ENCODE results near the gene SLC27A3. TPM values are rescaled to one million over a fixed set of nuclear protein-coding genes. Genes with fewer than 3 reads are reported as not detected.

Gene SLC27A3
- total and polyA plus RNA-seq, 9 of the 15 experiments (the other 6 are each of a cell fraction or from before 2014, with no cell fraction given), result 0.57 to 5.2 (median 2.8) TPM

DNA sequence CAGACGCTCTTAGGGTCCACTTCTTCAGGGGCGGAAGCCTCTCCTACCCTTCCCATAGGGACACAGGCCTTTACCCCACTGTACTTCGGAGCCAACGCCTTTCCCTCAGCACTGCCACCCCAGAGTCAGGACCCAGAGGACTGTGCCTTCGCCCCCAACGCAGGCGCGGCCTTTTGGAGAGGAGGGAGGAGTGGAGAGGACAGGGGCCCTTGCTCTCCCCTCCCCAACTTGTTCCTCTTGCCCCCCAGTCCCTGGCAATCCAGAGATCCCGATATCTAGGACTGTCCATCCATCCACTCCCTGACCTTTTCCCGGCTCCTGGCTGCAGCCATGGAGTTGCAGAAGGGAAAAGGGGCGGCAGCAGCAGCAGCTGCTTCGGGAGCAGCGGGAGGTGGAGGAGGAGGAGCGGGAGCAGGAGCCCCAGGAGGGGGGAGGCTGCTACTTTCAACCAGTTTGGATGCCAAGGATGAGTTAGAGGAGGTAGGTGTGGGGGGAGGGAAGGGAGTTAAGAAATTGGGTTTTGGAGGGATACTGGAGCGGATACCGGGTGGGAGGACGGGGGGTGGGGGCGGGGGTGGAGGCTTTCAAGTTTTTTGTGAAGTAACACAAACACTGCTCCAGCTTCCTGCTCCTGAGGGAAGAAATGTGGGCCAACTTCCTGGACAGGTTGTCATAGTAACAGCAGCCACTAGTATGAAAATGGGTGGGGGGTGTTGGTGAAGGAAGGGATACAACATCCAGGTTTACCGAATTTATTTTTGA is 46.7 kb upstream of the SLC27A3 start (continued):
- TF ChIP-seq HDAC1 (IDR thresholded peaks at IDR 0.05) (0 out of 4 replicates have a peak, but pooled peaks of 1 of the 2 experiments have one; percentile 25), ZNF263 (CRISPR knock-in tag; IDR thresholded peaks at IDR 0.05; ENCODE audit: borderline replicate concordance) (peak; percentile 90), GTF2E2 (tag; IDR thresholded peaks at IDR 0.05) (0 out of 2 replicates have a peak, but pooled peaks have one; percentile 19), SMAD4 (CRISPR knock-in tag; conservative IDR thresholded peaks at IDR 0.05) (peak; percentile 47; the same call in 1 of the 2 replicates), TCF3 (CRISPR knock-in tag; IDR thresholded peaks at IDR 0.05) (no peak), SMARCA4 (IDR thresholded peaks at IDR 0.05) (0 out of 2 replicates have a peak, but pooled peaks have one; percentile 26), SIN3A (IDR thresholded peaks at IDR 0.05; ENCODE audit: borderline replicate concordance in 2 of 2, control insufficient read depth in 1 of 2, low read depth in 2 of 2, low read length in 2 of 2) (0 out of 4 replicates have a peak, but pooled peaks of 1 of the 2 experiments have one; percentile 17), LCOR (CRISPR knock-in tag; IDR thresholded peaks at IDR 0.05) (0 out of 2 replicates have a peak, but pooled peaks have one; percentile 35), NRF1 (conservative IDR thresholded peaks at IDR 0.05 in 1 of 2, IDR thresholded peaks at IDR 0.05 in 1 of 2) (peak; percentile 31 to 52), SMARCE1 (IDR thresholded peaks at IDR 0.05) (0 out of 2 replicates have a peak, but pooled peaks have one; percentile 37), HDAC2 (IDR thresholded peaks at IDR 0.05) (0 out of 2 replicates have a peak, but pooled peaks have one; percentile 12), BRD4 (IDR thresholded peaks at IDR 0.05) (peak; percentile 21; the same call in 1 of the 2 replicates), TAF1 (IDR thresholded peaks at IDR 0.05; ENCODE audit: control insufficient read depth, extremely low read depth, insufficient read depth, low read length, severe bottlenecking) (no peak), KLF13 (tag; IDR thresholded peaks at IDR 0.05; ENCODE audit: borderline replicate concordance, low read depth) (peak; percentile 7; the same call in 1 of the 2 replicates), RFX7 (CRISPR knock-in tag; IDR thresholded peaks at IDR 0.05) (no peak)
- TF ChIP-seq, protein P1, sequence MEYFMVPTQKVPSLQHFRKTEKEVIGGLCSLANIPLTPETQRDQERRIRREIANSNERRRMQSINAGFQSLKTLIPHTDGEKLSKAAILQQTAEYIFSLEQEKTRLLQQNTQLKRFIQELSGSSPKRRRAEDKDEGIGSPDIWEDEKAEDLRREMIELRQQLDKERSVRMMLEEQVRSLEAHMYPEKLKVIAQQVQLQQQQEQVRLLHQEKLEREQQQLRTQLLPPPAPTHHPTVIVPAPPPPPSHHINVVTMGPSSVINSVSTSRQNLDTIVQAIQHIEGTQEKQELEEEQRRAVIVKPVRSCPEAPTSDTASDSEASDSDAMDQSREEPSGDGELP (CRISPR knock-in tag; IDR thresholded peaks at IDR 0.05; ENCODE audit: borderline replicate concordance), result peak; percentile 57; the same call in 1 of the 2 replicates
- TF ChIP-seq, protein P2, sequence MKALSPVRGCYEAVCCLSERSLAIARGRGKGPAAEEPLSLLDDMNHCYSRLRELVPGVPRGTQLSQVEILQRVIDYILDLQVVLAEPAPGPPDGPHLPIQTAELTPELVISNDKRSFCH (CRISPR knock-in tag; IDR thresholded peaks at IDR 0.05), result no peak
- TF ChIP-seq, protein P2 (tag; IDR thresholded peaks at IDR 0.05), result peak; percentile 33; the same call in 1 of the 2 replicates

All from K562 (cell line).